H1 (cell line): ENCODE measurements around the gene NPIPA5.

Experiments
- PHF8 ChIP-seq: fragments of 200-600 bp; sonication (generic); conservative IDR thresholded peaks from 2 replicates; pipeline ENCODE4 v1.7.1; 2012; ENCODE audit warnings: low read depth, mild to moderate bottlenecking, inconsistent platforms, low read length, moderate library complexity
- YY1 ChIP-seq: IDR thresholded peaks from 2 replicates; pipeline ENCODE4 v1.6.1; 2011; ENCODE audit warnings: low read depth, mild to moderate bottlenecking, low read length

DNA sequence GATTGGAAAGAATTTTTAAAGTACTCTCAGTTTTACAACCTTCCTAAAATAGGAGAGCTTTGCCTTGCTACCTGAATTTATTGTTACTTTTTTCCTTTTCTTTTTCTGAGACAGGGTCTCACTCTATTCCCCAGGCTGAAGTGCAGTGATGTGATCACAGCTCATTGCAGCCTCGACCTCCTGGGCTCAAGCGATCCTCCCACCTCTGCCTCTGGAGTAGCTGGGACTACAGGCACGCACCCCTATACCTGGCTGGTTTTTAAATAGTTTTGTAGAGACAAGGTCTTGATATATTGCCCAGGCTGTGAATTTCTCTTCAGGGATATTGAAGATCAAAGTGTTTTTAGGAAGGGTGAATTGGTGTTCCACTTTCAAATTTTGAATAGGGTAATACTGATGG lies 21.2 kb upstream of the NPIPA5 start:
- TF ChIP-seq YY1 = no peak
- TF ChIP-seq PHF8 = no peak
